Naive thymus-derived CD4-positive, alpha-beta T cell (primary cell): ENCODE results near the gene LRRC47. TPM values are rescaled to one million over a fixed set of nuclear protein-coding genes. Genes with fewer than 3 reads are reported as not detected.
A peak's percentile ranks its signal among the peaks of the same experiment; 100 is the strongest.

Experiments used
- ATAC-seq: fragments of 150-1000 bp; cut with Tn5 transposase; 2 replicates; pipeline ENCODE4 v1.10.0; 2021; ENCODE audit warnings: mild to moderate bottlenecking, moderate library complexity
- CTCF ChIA-PET: fragments of 350-600 bp; sonication (Branson Sonifier 250); formaldehyde crosslinking; loops from one replicate; lab custom pipeline; 2021; ENCODE audit warnings: antibody characterized with exemption; lab: Charles Lee
- POLR2A ChIA-PET: fragments of 350-600 bp; sonication (Branson Sonifier 250); formaldehyde crosslinking; loops from one replicate; lab custom pipeline; 2021; ENCODE audit warnings: antibody characterized with exemption, inconsistent platforms; lab: Charles Lee
- DNase-seq, 9 donors: peaks; one replicate each; pipeline versions ENCODE4 v3.0.0 to v3.0.0-alpha.2; 2020 to 2022; ENCODE audit warnings: mixed read lengths in 1 of 9
- H3K27ac ChIP-seq: one replicate; pipeline ENCODE4 v1.7.0; 2013; ENCODE audit warnings: mild to moderate bottlenecking, low read depth, low read length, moderate library complexity
- H3K27me3 ChIP-seq, 2 donors: one replicate each; pipeline ENCODE4 v1.7.0; 2013; ENCODE audit warnings: low read length in 2 of 2, mild to moderate bottlenecking in 2 of 2, moderate library complexity in 2 of 2; ENCODE audit not compliant: control insufficient read depth in 2 of 2, insufficient read depth in 2 of 2
- H3K36me3 ChIP-seq, 3 experiments: 1 replicate in 2 of 3; 2 replicates in 1 of 3; pipeline ENCODE4 v1.7.0; 2013; ENCODE audit warnings: low read length in 3 of 3, mild to moderate bottlenecking in 3 of 3, moderate library complexity in 1 of 3; ENCODE audit not compliant: insufficient read depth in 3 of 3, control insufficient read depth in 2 of 3
- H3K4me1 ChIP-seq, 2 donors: one replicate each; pipeline ENCODE4 v1.7.0; 2013; ENCODE audit warnings: low read length in 2 of 2, mild to moderate bottlenecking in 2 of 2, moderate library complexity in 1 of 2; ENCODE audit not compliant: control insufficient read depth in 2 of 2, insufficient read depth in 2 of 2
- H3K4me3 ChIP-seq: 2 replicates; pipeline ENCODE4 v1.7.0; 2013; ENCODE audit warnings: mild to moderate bottlenecking, low read length
- H3K9me3 ChIP-seq, 3 experiments: 1 replicate in 2 of 3; 2 replicates in 1 of 3; pipeline ENCODE4 v1.7.0; 2013; ENCODE audit warnings: low read length in 3 of 3; ENCODE audit not compliant: control insufficient read depth in 2 of 3
- H3K27ac Mint-ChIP-seq, 9 donors: one replicate each; pipeline ENCODE4 v1.8.0; 2020 to 2022; ENCODE audit warnings: mixed read lengths in 9 of 9, mild to moderate bottlenecking in 8 of 9, moderate library complexity in 5 of 9, inconsistent platforms in 2 of 9
- H3K27me3 Mint-ChIP-seq, 5 donors: one replicate each; pipeline ENCODE4 v1.8.0; 2021 to 2022; ENCODE audit warnings: mixed read lengths in 5 of 5, mild to moderate bottlenecking in 1 of 5
- H3K36me3 Mint-ChIP-seq, 5 donors: one replicate each; pipeline ENCODE4 v1.8.0; 2020 to 2022; ENCODE audit warnings: mixed read lengths in 5 of 5, mild to moderate bottlenecking in 3 of 5, inconsistent platforms in 1 of 5
- H3K4me1 Mint-ChIP-seq, 7 donors: one replicate each; pipeline ENCODE4 v1.8.0; 2020 to 2022; ENCODE audit warnings: mixed read lengths in 7 of 7, mild to moderate bottlenecking in 3 of 7, inconsistent platforms in 1 of 7
- H3K4me3 Mint-ChIP-seq, 10 donors: one replicate each; pipeline ENCODE4 v1.8.0; 2020 to 2022; ENCODE audit warnings: mild to moderate bottlenecking in 10 of 10, mixed read lengths in 10 of 10, moderate library complexity in 6 of 10, inconsistent platforms in 2 of 10
- H3K9me3 Mint-ChIP-seq, 11 donors: one replicate each; pipeline ENCODE4 v1.8.0; 2020 to 2022; ENCODE audit warnings: mixed read lengths in 11 of 11, mild to moderate bottlenecking in 4 of 11, inconsistent platforms in 1 of 11, moderate library complexity in 1 of 11
- intact Hi-C, 2 donors: fragments of 100-400 bp; cut with micrococcal nuclease; formaldehyde crosslinking; loops; one replicate each; pipeline ENCODE4 v1.15.1; 2023
- polyA plus RNA-seq, 2 donors: library from polyadenylated mRNA; unstranded; fragments of 300-500 nt; fragmentation: Illumina TruSeq; gene quantifications; one replicate each; pipeline ENCODE4 v1.2.3, GENCODE V29; 2021
- total RNA-seq, 6 experiments: library from RNA in 5 of 6; stranded (reverse) in 5 of 6; gene quantifications; 1 replicate in 5 of 6; 2 replicates in 1 of 6; pipeline ENCODE4 v1.2.3 and lab custom pipeline; 2021 to 2026

Gene LRRC47
- total and polyA plus RNA-seq, 7 experiments from 2014 or later, result 25.7 to 60.2 (median 39.1) TPM

DNA sequence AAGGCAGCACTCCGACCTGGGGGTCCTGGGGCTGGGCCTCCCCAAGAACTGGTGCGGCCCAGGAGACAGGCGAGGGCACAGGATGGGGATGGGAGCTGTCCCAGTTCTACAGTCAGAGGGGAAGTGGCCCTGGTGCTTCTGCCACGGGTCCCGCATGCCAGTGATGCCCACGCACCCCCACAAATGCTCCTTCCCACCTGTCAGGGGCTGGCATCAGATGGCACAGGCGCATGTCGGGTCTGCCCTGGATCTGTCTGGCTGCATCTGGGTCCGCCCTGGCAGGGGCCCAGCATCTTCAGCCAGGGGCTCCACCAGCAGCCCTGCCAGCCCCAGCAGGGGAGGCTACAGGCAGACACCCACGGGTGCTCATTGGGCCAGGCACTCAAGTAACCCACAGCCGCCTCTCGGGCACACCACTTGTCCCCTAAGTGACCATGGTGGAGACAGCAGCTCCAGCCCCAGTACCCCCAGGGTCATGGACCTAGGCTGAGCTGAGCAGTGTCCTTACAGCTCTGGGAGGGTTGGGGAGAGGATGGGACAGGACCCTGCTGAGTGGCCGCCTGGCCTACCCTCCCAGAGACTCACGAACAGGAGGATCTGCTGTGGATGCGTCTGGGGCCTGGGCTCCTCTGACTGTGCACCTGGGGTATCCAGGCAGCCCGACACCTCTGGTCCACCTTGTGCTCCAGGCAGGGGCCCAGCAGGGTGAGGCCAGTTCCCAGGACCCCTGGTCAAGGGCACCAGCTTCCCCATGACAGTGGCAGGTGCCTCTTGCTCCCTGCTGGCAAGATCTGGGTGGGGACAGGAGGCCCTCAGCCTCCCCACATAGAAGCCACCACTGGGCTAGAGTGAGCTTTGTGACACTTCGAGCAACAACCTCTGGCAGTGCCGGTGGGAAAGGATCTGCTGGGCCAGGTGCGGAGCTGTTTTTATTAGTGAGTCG lies 18.4 kb downstream of the LRRC47 start:
- Mint-ChIP-seq H3K27me3 (no peaks in the 10 kb centered on the region), H3K9me3 (no peaks in the 10 kb centered on the region), H3K4me3 (no peak overlapping the region), H3K36me3 (peaks cover 7 to 31% (median 8%) of the 10 kb centered on the region in 5 donors), H3K27ac (no peak overlapping the region), H3K4me1 (peaks cover 0 to 11% (median 3%) of the 10 kb centered on the region in 7 donors)
- Histone ChIP-seq H3K9me3 (no peaks in the 10 kb centered on the region), H3K27ac (no peak overlapping the region), H3K27me3 (no peaks in the 10 kb centered on the region), H3K4me3 (no peak overlapping the region), H3K36me3 (peaks cover 15 to 48% (median 17%) of the 10 kb centered on the region in 3 experiments), H3K4me1 (no peaks in the 10 kb centered on the region)
- DNase-seq (no peak), ATAC-seq (no peak)
- CTCF ChIA-PET, result interaction anchor here (0.5 kb wide), 1 partner anchor 270 kb away, joined by 3 read pairs; no protein-coding TSS in a partner anchor
- POLR2A ChIA-PET, result no interaction called here
- intact Hi-C loops, result loop anchor here in 1 of 2 donors (10.0 kb wide), 1 partner anchor 153 kb away; the partner anchor contains the start of gene TPRG1L

DNA sequence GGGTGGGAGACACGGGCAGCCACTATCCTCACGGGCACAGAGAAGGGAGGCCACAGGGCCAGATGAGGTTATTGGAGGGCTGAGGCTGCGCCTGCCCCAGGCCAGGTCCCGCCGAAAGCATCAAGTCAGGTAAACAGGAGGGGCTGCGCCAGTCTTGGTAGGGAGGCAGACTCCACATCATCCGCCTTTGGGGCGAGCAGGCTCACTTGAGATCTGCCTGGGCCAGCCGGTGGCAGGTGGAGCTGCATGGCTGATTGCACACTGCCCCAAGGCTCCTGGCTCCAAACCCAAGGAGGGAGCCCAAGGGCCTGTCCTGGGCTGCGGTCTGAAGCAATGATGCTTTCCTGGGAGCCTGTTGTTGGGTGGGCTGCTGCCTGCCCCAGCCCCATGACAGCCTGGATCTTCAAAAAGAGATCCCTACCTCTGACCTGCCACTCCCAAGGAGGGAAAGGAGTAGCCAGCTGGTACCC lies 19.2 kb downstream of the LRRC47 start:
- ChIA-PET CTCF (interaction anchor here (0.5 kb wide), 1 partner anchor 131 kb away, joined by 4 read pairs; no protein-coding TSS in a partner anchor), POLR2A (no interaction called here)
- H3K27me3 Mint-ChIP-seq, result no peaks in the 10 kb centered on the region
- intact Hi-C loops, result loop anchor here in 1 of 2 donors (10.0 kb wide), 1 partner anchor 152 kb away; the partner anchor contains the start of gene TPRG1L
- ATAC-seq (no peak), DNase-seq (no peak)
- H3K4me3 Mint-ChIP-seq, result no peak overlapping the region
- Histone ChIP-seq H3K27ac (no peak overlapping the region), H3K36me3 (peaks cover 15 to 40% (median 17%) of the 10 kb centered on the region in 3 experiments), H3K4me3 (no peak overlapping the region), H3K4me1 (no peaks in the 10 kb centered on the region), H3K9me3 (no peaks in the 10 kb centered on the region), H3K27me3 (no peaks in the 10 kb centered on the region)
- H3K9me3 Mint-ChIP-seq, result no peaks in the 10 kb centered on the region
- peaks cover 0 to 11% (median 3%) of the 10 kb centered on the region in 7 donors for H3K4me1 Mint-ChIP-seq
- peaks cover 7 to 26% (median 8%) of the 10 kb centered on the region in 5 donors for H3K36me3 Mint-ChIP-seq
- H3K27ac Mint-ChIP-seq, result peak overlapping the region in 1 of 9 donors; percentile 48

DNA sequence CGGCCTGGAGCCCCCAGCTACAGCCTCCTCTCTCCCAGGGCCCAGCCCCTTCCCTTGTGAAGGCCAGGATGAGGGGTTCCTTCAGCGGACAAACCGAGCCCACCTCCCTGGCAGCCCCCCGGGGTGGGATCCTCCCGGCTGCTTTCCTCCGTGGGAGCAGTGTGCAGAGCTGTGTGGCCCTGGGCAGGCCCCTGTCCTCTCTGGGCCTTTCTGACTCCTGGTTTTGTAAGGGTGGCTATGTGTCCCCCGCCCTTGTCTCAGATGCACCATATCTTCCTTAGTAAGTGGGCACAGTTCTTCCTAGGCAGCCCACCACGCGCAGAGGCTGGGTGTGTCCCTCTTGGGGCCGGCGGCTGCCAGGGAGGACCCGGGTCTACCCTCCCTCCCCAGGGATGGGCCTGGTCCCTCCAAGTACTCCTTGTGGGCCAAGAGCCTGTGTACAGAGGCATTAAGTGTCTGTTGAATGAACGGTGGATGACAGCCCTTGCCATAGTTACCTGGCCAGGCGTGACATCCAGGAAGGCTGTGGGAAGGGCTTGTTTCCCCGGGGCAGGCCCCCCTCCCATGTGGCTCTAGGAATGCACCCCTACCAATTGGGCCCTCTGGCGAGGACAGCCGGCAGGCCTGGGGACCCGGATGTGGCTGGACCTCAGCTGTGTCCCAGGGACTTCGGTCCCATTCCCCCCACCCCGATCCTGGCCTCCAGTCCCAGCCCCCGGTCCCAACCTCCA lies 19.9 kb downstream of the LRRC47 start:
- peaks cover 13 to 33% (median 13%) of the 10 kb centered on the region in 3 experiments for H3K36me3 ChIP-seq

DNA sequence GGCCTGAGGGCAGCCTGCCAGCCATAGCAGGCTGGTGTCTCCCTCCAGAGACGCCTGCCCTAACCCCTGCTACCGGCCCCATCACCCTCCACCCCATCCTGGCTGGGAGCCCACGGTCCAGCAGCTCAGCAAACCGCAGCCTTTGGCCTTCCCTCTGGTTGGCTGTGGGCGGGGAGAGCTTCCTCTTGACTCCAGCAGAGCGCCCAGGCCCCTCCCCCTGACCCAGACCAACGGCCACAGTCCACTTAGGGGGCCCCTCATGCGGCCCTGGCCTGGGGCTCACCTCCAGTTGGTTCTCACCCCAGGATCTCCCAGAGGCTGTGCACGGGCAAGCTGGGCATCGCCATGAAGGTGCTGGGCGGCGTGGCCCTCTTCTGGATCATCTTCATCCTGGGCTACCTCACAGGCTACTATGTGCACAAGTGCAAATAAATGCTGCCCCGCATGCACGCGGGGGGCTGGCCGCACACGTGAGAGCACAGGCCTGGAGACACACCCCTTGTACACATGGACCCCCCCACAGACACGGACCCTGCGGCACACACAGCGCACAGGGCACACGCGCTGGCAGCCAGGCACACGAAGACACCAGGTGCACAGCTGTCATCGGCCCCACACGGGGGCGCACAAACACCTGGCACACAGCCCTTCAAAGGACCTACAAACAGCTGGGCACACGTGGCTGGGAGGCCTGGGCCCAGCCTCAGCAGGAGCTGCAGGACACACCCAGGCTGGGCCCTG lies 20.6 kb downstream of the LRRC47 start:
- ATAC-seq, result peak; percentile 36
- ChIA-PET CTCF (no interaction called here), POLR2A (interaction anchor here (1.2 kb wide), 1 partner anchor 20 kb away, joined by 8 read pairs; the partner anchor contains the start of gene LRRC47)
- Histone ChIP-seq H3K4me1 (peaks cover 5 to 12% of the 10 kb centered on the region in 2 donors), H3K4me3 (no peak overlapping the region), H3K27ac (no peak overlapping the region), H3K27me3 (no peaks in the 10 kb centered on the region), H3K9me3 (no peaks in the 10 kb centered on the region), H3K36me3 (peaks cover 5 to 25% (median 5%) of the 10 kb centered on the region in 3 experiments)
- intact Hi-C loops, result loop anchor here in 1 of 2 donors (1.0 to 10.0 kb wide), 3 partner anchors 21 to 151 kb away; partner anchors contain the start of genes LRRC47 and TPRG1L
- Mint-ChIP-seq H3K27me3 (peaks cover 0 to 1% (median 0%) of the 10 kb centered on the region in 5 donors), H3K9me3 (no peaks in the 10 kb centered on the region), H3K27ac (peak overlapping the region in 3 of 9 donors; percentile 17 to 57 (median 48)), H3K4me1 (peaks cover 4 to 19% (median 9%) of the 10 kb centered on the region in 7 donors), H3K4me3 (peak overlapping the region in 2 of 10 donors; percentile 6 to 70), H3K36me3 (peaks cover 7 to 14% (median 8%) of the 10 kb centered on the region in 5 donors)
- DNase-seq, result peak in 8 of 9 donors; percentile 25 to 52 (median 39)

More for the DNA sequence above, 19.9 kb downstream of the LRRC47 start:
- DNase-seq, result no peak
- Mint-ChIP-seq H3K36me3 (peaks cover 7 to 20% (median 8%) of the 10 kb centered on the region in 5 donors), H3K9me3 (no peaks in the 10 kb centered on the region), H3K27ac (peak overlapping the region in 2 of 9 donors; percentile 48 to 57), H3K4me3 (no peak overlapping the region), H3K27me3 (no peaks in the 10 kb centered on the region), H3K4me1 (peaks cover 2 to 13% (median 8%) of the 10 kb centered on the region in 7 donors)
- CTCF ChIA-PET, result interaction anchor here (0.5 kb wide), 1 partner anchor 132 kb away, joined by 4 read pairs; no protein-coding TSS in a partner anchor
- ATAC-seq, result no peak
- POLR2A ChIA-PET, result interaction anchor here (1.2 kb wide), 1 partner anchor 20 kb away, joined by 8 read pairs; the partner anchor contains the start of gene LRRC47
- no peak overlapping the region for H3K4me3 ChIP-seq
- no peak overlapping the region for H3K27ac ChIP-seq
- no peaks in the 10 kb centered on the region for H3K9me3 ChIP-seq
- H3K27me3 ChIP-seq, result no peaks in the 10 kb centered on the region
- intact Hi-C loops, result loop anchor here in 1 of 2 donors (1.0 to 10.0 kb wide), 3 partner anchors 20 to 152 kb away; partner anchors contain the start of genes LRRC47 and TPRG1L
- peaks cover 5 to 6% of the 10 kb centered on the region in 2 donors for H3K4me1 ChIP-seq

DNA sequence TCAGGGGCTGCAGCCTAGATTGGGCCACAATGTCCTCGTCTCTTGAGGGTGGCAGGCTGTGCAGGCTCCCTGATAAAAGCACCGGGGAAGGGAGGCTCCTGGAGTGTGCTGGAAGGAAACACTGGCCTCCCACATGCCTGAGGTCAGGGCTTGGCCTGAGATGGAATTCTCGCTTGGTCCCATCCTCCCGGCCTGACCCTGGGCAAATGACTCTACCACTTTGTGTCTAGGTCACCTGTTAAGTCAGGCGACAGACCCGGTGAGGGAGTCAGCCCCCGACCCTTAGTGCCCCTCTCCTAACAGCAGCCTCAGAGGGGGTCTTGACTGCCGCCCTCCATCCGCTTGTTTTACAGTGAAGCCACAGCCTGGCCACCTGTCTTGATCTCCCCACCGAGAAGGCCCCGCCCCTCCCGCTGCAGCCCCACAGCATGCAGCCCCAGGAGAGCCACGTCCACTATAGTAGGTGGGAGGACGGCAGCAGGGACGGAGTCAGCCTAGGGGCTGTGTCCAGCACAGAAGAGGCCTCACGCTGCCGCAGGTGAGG lies 21.3 kb downstream of the LRRC47 start:
- ATAC-seq (no peak), DNase-seq (no peak)
- Histone ChIP-seq H3K4me3 (no peak overlapping the region), H3K27me3 (no peaks in the 10 kb centered on the region), H3K4me1 (peaks cover 5 to 12% of the 10 kb centered on the region in 2 donors), H3K36me3 (peaks cover 0 to 19% (median 0%) of the 10 kb centered on the region in 3 experiments), H3K27ac (no peak overlapping the region), H3K9me3 (no peaks in the 10 kb centered on the region)
- Mint-ChIP-seq H3K36me3 (peaks cover 2 to 9% (median 3%) of the 10 kb centered on the region in 5 donors), H3K27ac (peak overlapping the region in 1 of 9 donors; percentile 23), H3K27me3 (peaks cover 0 to 3% (median 0%) of the 10 kb centered on the region in 5 donors), H3K9me3 (no peaks in the 10 kb centered on the region), H3K4me3 (no peak overlapping the region), H3K4me1 (peaks cover 5 to 22% (median 11%) of the 10 kb centered on the region in 7 donors)
- CTCF ChIA-PET, result no interaction called here
- intact Hi-C loops, result loop anchor here in 1 of 2 donors (10.0 kb wide), 1 partner anchor 150 kb away; the partner anchor contains the start of gene TPRG1L
- POLR2A ChIA-PET, result interaction anchor here (1.2 kb wide), 1 partner anchor 21 kb away, joined by 8 read pairs; the partner anchor contains the start of gene LRRC47
